ENCODE results near the gene LAMA5.

Gene LAMA5

GRCh38 chr20:62408640-62409039 is 41.5 kb upstream of the LAMA5 start:
- H3K9ac ChIP-seq (ENCODE audit: low read length), result no peak overlapping the region
- H3K36me3 ChIP-seq (ENCODE audit: insufficient read depth, low read length), result no peaks in the 10 kb centered on the region
- H3K4me1 ChIP-seq (ENCODE audit: insufficient read depth, low read length), result peaks cover 30% of the 10 kb centered on the region
- no peak overlapping the region for H3K4me3 ChIP-seq (ENCODE audit: low read depth in 1 of 2, low read length in 2 of 2)
- H3K27ac ChIP-seq (ENCODE audit: low read depth, low read length), result no peak overlapping the region
- H3K27me3 ChIP-seq (ENCODE audit: control insufficient read depth in 1 of 2, insufficient read depth in 2 of 2, low read length in 2 of 2), result no peaks in the 10 kb centered on the region
- H3K9me3 ChIP-seq (ENCODE audit: low read length), result no peaks in the 10 kb centered on the region

GRCh38 chr20:62408055-62408454 is 40.9 kb upstream of the LAMA5 start:
- no peak overlapping the region for H3K4me3 ChIP-seq (ENCODE audit: low read depth in 1 of 2, low read length in 2 of 2)
- H3K9ac ChIP-seq (ENCODE audit: low read length), result no peak overlapping the region
- no peaks in the 10 kb centered on the region for H3K36me3 ChIP-seq (ENCODE audit: insufficient read depth, low read length)
- H3K4me1 ChIP-seq (ENCODE audit: insufficient read depth, low read length), result peaks cover 30% of the 10 kb centered on the region
- no peaks in the 10 kb centered on the region for H3K9me3 ChIP-seq (ENCODE audit: low read length)
- no peaks in the 10 kb centered on the region for H3K27me3 ChIP-seq (ENCODE audit: control insufficient read depth in 1 of 2, insufficient read depth in 2 of 2, low read length in 2 of 2)
- no peak overlapping the region for H3K27ac ChIP-seq (ENCODE audit: low read depth, low read length)

GRCh38 chr20:62407221-62407992 is 40.3 kb upstream of the LAMA5 start, which contains the start of gene CABLES2:
CABLES2 (minus strand) TSS chr20:62407285; CDS start chr20:62407276, 9 bp downstream.
- H3K9ac ChIP-seq (ENCODE audit: low read length), result peak within 1 kb of the TSS; percentile 74
- no peaks in the 10 kb centered on the region for H3K27me3 ChIP-seq (ENCODE audit: control insufficient read depth in 1 of 2, insufficient read depth in 2 of 2, low read length in 2 of 2)
- H3K4me1 ChIP-seq (ENCODE audit: insufficient read depth, low read length), result peaks cover 30% of the 10 kb centered on the region
- peak within 1 kb of the TSS; percentile 46 to 77 for H3K4me3 ChIP-seq (ENCODE audit: low read depth in 1 of 2, low read length in 2 of 2)
- no peaks in the 10 kb centered on the region for H3K36me3 ChIP-seq (ENCODE audit: insufficient read depth, low read length)
- no peaks in the 10 kb centered on the region for H3K9me3 ChIP-seq (ENCODE audit: low read length)
- peak within 1 kb of the TSS; percentile 6 for H3K27ac ChIP-seq (ENCODE audit: low read depth, low read length)

- H3K4me3 ChIP-seq (ENCODE audit: low read depth in 1 of 2, low read length in 2 of 2), result peak overlapping the region; percentile 46 to 77
- H3K27me3 ChIP-seq (ENCODE audit: control insufficient read depth in 1 of 2, insufficient read depth in 2 of 2, low read length in 2 of 2), result no peaks in the 10 kb centered on the region
- H3K27ac ChIP-seq (ENCODE audit: low read depth, low read length), result peak overlapping the region; percentile 6
- H3K4me1 ChIP-seq (ENCODE audit: insufficient read depth, low read length), result peaks cover 30% of the 10 kb centered on the region
- H3K36me3 ChIP-seq (ENCODE audit: insufficient read depth, low read length), result no peaks in the 10 kb centered on the region
- H3K9ac ChIP-seq (ENCODE audit: low read length), result peak overlapping the region; percentile 74
- H3K9me3 ChIP-seq (ENCODE audit: low read length), result no peaks in the 10 kb centered on the region
Measured at GRCh38 chr20:62406635-62407176, 39.6 kb upstream of the LAMA5 start.

GRCh38 chr20:62405981-62406513 is 38.9 kb upstream of the LAMA5 start:
- peak overlapping the region; percentile 46 to 77 for H3K4me3 ChIP-seq (ENCODE audit: low read depth in 1 of 2, low read length in 2 of 2)
- H3K4me1 ChIP-seq (ENCODE audit: insufficient read depth, low read length), result peaks cover 30% of the 10 kb centered on the region
- no peaks in the 10 kb centered on the region for H3K36me3 ChIP-seq (ENCODE audit: insufficient read depth, low read length)
- peak overlapping the region; percentile 6 for H3K27ac ChIP-seq (ENCODE audit: low read depth, low read length)
- H3K9me3 ChIP-seq (ENCODE audit: low read length), result no peaks in the 10 kb centered on the region
- peak overlapping the region; percentile 74 for H3K9ac ChIP-seq (ENCODE audit: low read length)
- H3K27me3 ChIP-seq (ENCODE audit: control insufficient read depth in 1 of 2, insufficient read depth in 2 of 2, low read length in 2 of 2), result no peaks in the 10 kb centered on the region

- peak overlapping the region in 1 of 2 donors; percentile 77 for H3K4me3 ChIP-seq (ENCODE audit: low read depth in 1 of 2, low read length in 2 of 2)
- H3K9me3 ChIP-seq (ENCODE audit: low read length), result no peaks in the 10 kb centered on the region
- H3K4me1 ChIP-seq (ENCODE audit: insufficient read depth, low read length), result peaks cover 27% of the 10 kb centered on the region
- no peaks in the 10 kb centered on the region for H3K36me3 ChIP-seq (ENCODE audit: insufficient read depth, low read length)
- no peaks in the 10 kb centered on the region for H3K27me3 ChIP-seq (ENCODE audit: control insufficient read depth in 1 of 2, insufficient read depth in 2 of 2, low read length in 2 of 2)
- peak overlapping the region; percentile 74 for H3K9ac ChIP-seq (ENCODE audit: low read length)
- no peak overlapping the region for H3K27ac ChIP-seq (ENCODE audit: low read depth, low read length)
Measured at GRCh38 chr20:62405108-62405980, 38.2 kb upstream of the LAMA5 start.

- Histone ChIP-seq H3K36me3 (ENCODE audit: insufficient read depth, low read length) (no peaks in the 10 kb centered on the region), H3K4me1 (ENCODE audit: insufficient read depth, low read length) (peaks cover 21% of the 10 kb centered on the region), H3K4me3 (ENCODE audit: low read depth in 1 of 2, low read length in 2 of 2) (no peak overlapping the region), H3K27ac (ENCODE audit: low read depth, low read length) (no peak overlapping the region), H3K9ac (ENCODE audit: low read length) (no peak overlapping the region), H3K27me3 (ENCODE audit: control insufficient read depth in 1 of 2, insufficient read depth in 2 of 2, low read length in 2 of 2) (no peaks in the 10 kb centered on the region), H3K9me3 (ENCODE audit: low read length) (no peaks in the 10 kb centered on the region)
Measured at GRCh38 chr20:62404761-62405107, 37.6 kb upstream of the LAMA5 start.

GRCh38 chr20:62404112-62404665 is 37.1 kb upstream of the LAMA5 start:
- peaks cover 18% of the 10 kb centered on the region for H3K4me1 ChIP-seq (ENCODE audit: insufficient read depth, low read length)
- no peak overlapping the region for H3K4me3 ChIP-seq (ENCODE audit: low read depth in 1 of 2, low read length in 2 of 2)
- H3K9ac ChIP-seq (ENCODE audit: low read length), result no peak overlapping the region
- no peak overlapping the region for H3K27ac ChIP-seq (ENCODE audit: low read depth, low read length)
- H3K36me3 ChIP-seq (ENCODE audit: insufficient read depth, low read length), result no peaks in the 10 kb centered on the region
- no peaks in the 10 kb centered on the region for H3K27me3 ChIP-seq (ENCODE audit: control insufficient read depth in 1 of 2, insufficient read depth in 2 of 2, low read length in 2 of 2)
- H3K9me3 ChIP-seq (ENCODE audit: low read length), result no peaks in the 10 kb centered on the region

GRCh38 chr20:62403331-62403730 is 36.2 kb upstream of the LAMA5 start:
- Histone ChIP-seq H3K36me3 (ENCODE audit: insufficient read depth, low read length) (no peaks in the 10 kb centered on the region), H3K9me3 (ENCODE audit: low read length) (no peaks in the 10 kb centered on the region), H3K27me3 (ENCODE audit: control insufficient read depth in 1 of 2, insufficient read depth in 2 of 2, low read length in 2 of 2) (no peaks in the 10 kb centered on the region), H3K4me1 (ENCODE audit: insufficient read depth, low read length) (peaks cover 18% of the 10 kb centered on the region), H3K27ac (ENCODE audit: low read depth, low read length) (no peak overlapping the region), H3K4me3 (ENCODE audit: low read depth in 1 of 2, low read length in 2 of 2) (no peak overlapping the region), H3K9ac (ENCODE audit: low read length) (no peak overlapping the region)

GRCh38 chr20:62402456-62403150 is 35.5 kb upstream of the LAMA5 start:
- peaks cover 18% of the 10 kb centered on the region for H3K4me1 ChIP-seq (ENCODE audit: insufficient read depth, low read length)
- no peak overlapping the region for H3K4me3 ChIP-seq (ENCODE audit: low read depth in 1 of 2, low read length in 2 of 2)
- H3K27me3 ChIP-seq (ENCODE audit: control insufficient read depth in 1 of 2, insufficient read depth in 2 of 2, low read length in 2 of 2), result no peaks in the 10 kb centered on the region
- H3K9ac ChIP-seq (ENCODE audit: low read length), result no peak overlapping the region
- H3K27ac ChIP-seq (ENCODE audit: low read depth, low read length), result no peak overlapping the region
- no peaks in the 10 kb centered on the region for H3K9me3 ChIP-seq (ENCODE audit: low read length)
- H3K36me3 ChIP-seq (ENCODE audit: insufficient read depth, low read length), result no peaks in the 10 kb centered on the region
